GM20000 (cell line): ENCODE data around the gene TNK2.
"Not testable (repeated sequence)": the region's sequence is repeated elsewhere in the genome, so short reads cannot be mapped to it uniquely, and the experiment has no call there.

Experiments
- DNase-seq: peaks from one replicate; pipeline ENCODE4 v3.0.0; 2012; ENCODE audit warnings: low spot score
- CTCF ChIP-seq: IDR thresholded peaks from 2 replicates; pipeline ENCODE4 v1.5.1; 2012; ENCODE audit warnings: mild to moderate bottlenecking, control low read depth; ENCODE audit errors: extremely low read depth, missing control alignments

TNK2 gene

GRCh38 chr3:195907934-195908693 lies at the start of gene TNK2:
TNK2 (minus strand) TSS chr3:195908551; CDS start chr3:195888588, 19,963 bp downstream.
- TF ChIP-seq CTCF, result no peak
- DNase-seq, result peak; percentile 57

GRCh38 chr3:195956577-195956976 lies 48.2 kb upstream of the TNK2 start:
- DNase-seq, result no peak
- TF ChIP-seq CTCF, result no peak

GRCh38 chr3:195955416-195955841 lies 47.1 kb upstream of the TNK2 start:
- not testable (repeated sequence) for DNase-seq

- not testable (repeated sequence) for DNase-seq
These were observed 46.4 kb upstream of the TNK2 start for GRCh38 chr3:195954752-195955119.

GRCh38 chr3:195954052-195954751 lies 45.9 kb upstream of the TNK2 start:
- peak; percentile 91 for DNase-seq

- DNase-seq, result not testable (repeated sequence)
These were observed 44.2 kb upstream of the TNK2 start for GRCh38 chr3:195952590-195952989.

- DNase-seq, result not testable (repeated sequence)
These were observed 43.3 kb upstream of the TNK2 start for GRCh38 chr3:195951443-195952177.

GRCh38 chr3:195950731-195951130 lies 42.4 kb upstream of the TNK2 start:
- DNase-seq, result not testable (repeated sequence)

GRCh38 chr3:195950164-195950563 lies 41.8 kb upstream of the TNK2 start:
- DNase-seq, result not testable (repeated sequence)

- DNase-seq, result not testable (repeated sequence)
These were observed 38.8 kb upstream of the TNK2 start for GRCh38 chr3:195946910-195947699.

- DNase-seq, result not testable (repeated sequence)
These were observed 33.0 kb upstream of the TNK2 start for GRCh38 chr3:195941265-195941815.

GRCh38 chr3:195940806-195941205 lies 32.5 kb upstream of the TNK2 start:
- DNase-seq, result not testable (repeated sequence)

- not testable (repeated sequence) for DNase-seq
These were observed 31.4 kb upstream of the TNK2 start for GRCh38 chr3:195939526-195940470.

- DNase-seq, result not testable (repeated sequence)
These were observed 24.7 kb upstream of the TNK2 start for GRCh38 chr3:195933044-195933430.
